Esophagus muscularis mucosa (tissue), 4 donors: Measurements from ENCODE around the gene MAN1C1. TPM values are rescaled to one million over a fixed set of nuclear protein-coding genes. Genes with fewer than 3 reads are reported as not detected.

Experiments
- DNase-seq: peaks from one replicate; pipeline ENCODE4 v3.0.0-alpha.2; 2017; ENCODE audit errors: extremely low spot score
- H3K27ac ChIP-seq, 4 donors: fragments of 200-600 bp; sonication (generic); replicated peaks in 1 of 4; 1 replicate in 3 of 4; 2 replicates in 1 of 4; pipeline ENCODE4 v1.5.1; 2016 to 2019; ENCODE audit warnings: mild to moderate bottlenecking in 1 of 4
- H3K27me3 ChIP-seq, 4 donors: fragments of 200-600 bp; sonication (generic); one replicate each; pipeline versions ENCODE4 v1.5.1 to v1.6.0; 2016 to 2019
- H3K36me3 ChIP-seq, 4 donors: fragments of 200-600 bp; sonication (generic); one replicate each; pipeline ENCODE4 v1.5.1; 2016 to 2019
- H3K4me1 ChIP-seq, 4 donors: fragments of 200-600 bp; sonication (generic); one replicate each; pipeline ENCODE4 v1.5.1; 2016 to 2019
- H3K4me3 ChIP-seq, 4 donors: fragments of 200-600 bp; sonication (generic); 1 replicate in 2 of 4; 2 replicates in 2 of 4; pipeline ENCODE4 v1.5.1; 2016 to 2019; ENCODE audit warnings: mild to moderate bottlenecking in 4 of 4, moderate library complexity in 1 of 4
- H3K9me3 ChIP-seq, 4 donors: fragments of 200-600 bp; sonication (generic); 1 replicate in 3 of 4; 2 replicates in 1 of 4; pipeline ENCODE4 v1.5.1; 2016 to 2019
- CTCF ChIP-seq, 3 experiments: fragments of 200-600 bp in 2 of 3; fragments of 450-650 bp in 1 of 3; sonication (generic) in 2 of 3; IDR thresholded peaks; one replicate each; pipeline ENCODE4 v1.5.1; 2017 to 2019; ENCODE audit warnings: antibody characterized with exemption in 3 of 3, mild to moderate bottlenecking in 2 of 3, moderate library complexity in 1 of 3
- EP300 ChIP-seq: sonication (generic); formaldehyde crosslinking; IDR thresholded peaks from one replicate; pipeline ENCODE4 v1.6.1; 2017; ENCODE audit warnings: antibody characterized with exemption
- POLR2A ChIP-seq: fragments of 450-650 bp; IDR thresholded peaks from one replicate; pipeline ENCODE4 v1.6.1; 2017; ENCODE audit warnings: antibody characterized with exemption, moderate library complexity, mild to moderate bottlenecking, low read depth
- POLR2AphosphoS5 ChIP-seq, 2 donors: sonication (generic); formaldehyde crosslinking; IDR thresholded peaks; one replicate each; pipeline ENCODE4 v1.6.1; 2017; ENCODE audit warnings: antibody characterized with exemption in 2 of 2
- whole genome bisulfite sequencing: methylation state at CpG from one replicate; pipeline ENCODE4 v1.1.5; 2018; 5-methylcytosine and 5-hydroxymethylcytosine counted together
- intact Hi-C: fragments of 100-400 bp; cut with DNase I; formaldehyde crosslinking; loops from one replicate; pipeline ENCODE4 v1.15.1; 2023
- total RNA-seq, 4 donors: library from RNA; depleted of rRNA; stranded (reverse); fragments of >200 nt; gene quantifications; one replicate each; pipeline versions ENCODE4 v1.1.0 to v1.2.1, GENCODE V29; 2016

The MAN1C1 gene
- total RNA-seq, 4 donors from 2014 or later = 20.2 to 22.8 (median 20.7) TPM

DNA sequence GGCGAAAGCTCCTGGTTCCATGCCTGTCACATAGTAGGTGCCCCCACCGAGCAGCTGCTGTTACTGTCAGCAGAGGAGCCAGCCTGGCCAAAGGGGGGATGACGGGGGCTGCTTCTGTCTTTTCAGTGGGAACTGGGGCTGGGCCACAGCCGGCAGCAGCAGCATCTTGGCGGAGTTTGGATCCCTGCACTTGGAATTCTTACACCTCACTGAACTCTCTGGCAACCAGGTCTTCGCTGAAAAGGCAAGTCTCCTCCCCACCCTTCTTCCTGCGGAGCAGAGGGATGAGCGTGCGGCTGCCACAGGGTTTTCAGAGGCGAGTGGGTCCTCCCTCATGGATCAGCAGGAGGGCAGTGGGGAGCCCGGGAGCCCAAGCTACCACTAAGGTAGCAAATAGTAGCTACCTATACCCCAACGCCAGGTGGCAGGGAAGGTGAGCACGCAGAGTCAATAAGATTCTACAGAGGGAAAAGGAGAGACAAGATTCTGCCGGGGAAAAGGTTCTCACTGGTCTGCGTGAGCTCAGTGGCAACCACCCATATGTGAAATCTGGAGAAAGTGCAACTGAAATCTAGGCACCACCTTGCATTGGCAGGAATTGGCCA lies 142.0 kb downstream of the MAN1C1 start:
- no peaks in the 10 kb centered on the region for H3K27me3 ChIP-seq
- H3K27ac ChIP-seq = no peak overlapping the region
- peaks cover 0 to 16% (median 7%) of the 10 kb centered on the region in 4 donors for H3K4me1 ChIP-seq
- TF ChIP-seq CTCF (IDR thresholded peaks at IDR 0.05) = no peak
- no peak for TF ChIP-seq POLR2A
- no peak overlapping the region for H3K4me3 ChIP-seq
- intact Hi-C loops = no loop called here
- H3K9me3 ChIP-seq = no peaks in the 10 kb centered on the region
- peaks cover 3 to 49% (median 22%) of the 10 kb centered on the region in 4 donors for H3K36me3 ChIP-seq
- DNase-seq = no peak
- 92% methylated on average over 15 of the region's 15 CpGs for WGBS

- no peaks in the 10 kb centered on the region for H3K9me3 ChIP-seq
- intact Hi-C loops = no loop called here
- H3K27me3 ChIP-seq = no peaks in the 10 kb centered on the region
- TF ChIP-seq EP300 (no peak), POLR2A (no peak), CTCF (IDR thresholded peaks at IDR 0.05) (no peak), POLR2AphosphoS5 (IDR thresholded peaks at IDR 0.05) (no peak)
- H3K36me3 ChIP-seq = peaks cover 0 to 60% (median 26%) of the 10 kb centered on the region in 4 donors
- no peak for DNase-seq
- WGBS = 90% methylated on average over 11 of the region's 11 CpGs
- H3K4me1 ChIP-seq = no peaks in the 10 kb centered on the region
- H3K27ac ChIP-seq = no peak overlapping the region
- no peak overlapping the region for H3K4me3 ChIP-seq
These were observed 143.6 kb downstream of the MAN1C1 start for GRCh38 chr1:25760122-25760719.

DNA sequence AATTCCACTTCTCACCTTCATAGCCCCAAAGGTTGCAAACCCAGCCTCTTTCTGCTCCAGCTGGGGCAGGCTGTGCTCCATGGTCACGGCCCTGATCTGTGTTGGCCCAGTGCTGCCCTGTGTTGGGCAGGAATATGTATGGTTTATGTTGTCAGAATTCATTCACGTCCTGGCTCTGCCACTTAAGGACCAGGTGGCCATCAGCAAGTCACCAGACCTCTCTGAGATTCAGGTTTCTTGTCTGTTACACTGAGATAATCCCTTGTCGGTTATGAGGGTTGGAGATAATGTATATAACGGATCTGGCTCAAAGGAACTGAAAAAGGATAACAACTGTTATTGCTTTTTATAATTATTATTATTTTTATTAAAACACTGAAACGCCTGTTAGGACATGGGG lies 144.3 kb downstream of the MAN1C1 start:
- Histone ChIP-seq H3K27me3 (no peaks in the 10 kb centered on the region), H3K4me3 (no peak overlapping the region), H3K4me1 (peaks cover 0 to 3% (median 0%) of the 10 kb centered on the region in 4 donors), H3K36me3 (peaks cover 0 to 62% (median 23%) of the 10 kb centered on the region in 4 donors), H3K27ac (no peak overlapping the region), H3K9me3 (no peaks in the 10 kb centered on the region)
- 90% methylated on average over 5 of the region's 5 CpGs for WGBS
- TF ChIP-seq POLR2AphosphoS5 (IDR thresholded peaks at IDR 0.05) = no peak
- no peak for TF ChIP-seq POLR2A
- no peak for TF ChIP-seq EP300
- TF ChIP-seq CTCF (IDR thresholded peaks at IDR 0.05) = no peak
- DNase-seq = no peak
- intact Hi-C loops = no loop called here

DNA sequence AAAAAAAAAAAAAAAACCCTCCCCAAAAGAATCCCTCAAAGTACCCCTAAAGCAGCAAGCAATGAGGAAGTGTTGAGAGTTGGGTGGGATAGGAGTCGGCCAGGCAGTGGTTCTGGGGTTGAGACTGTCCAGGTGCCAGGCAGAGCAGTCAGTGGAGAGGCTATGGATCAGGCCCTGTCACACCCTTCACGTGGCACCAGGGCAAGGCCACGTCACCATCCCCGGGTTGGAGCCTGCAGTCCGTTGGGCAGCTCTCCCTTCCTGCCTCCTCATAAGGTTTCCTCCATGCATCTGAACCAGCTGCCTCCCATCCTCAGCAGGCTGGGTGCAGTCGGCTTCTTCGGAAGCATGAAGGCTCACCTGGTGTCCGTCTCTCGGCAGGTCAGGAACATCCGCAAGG lies 146.9 kb downstream of the MAN1C1 start:
- WGBS = 83% methylated on average over 10 of the region's 10 CpGs
- no peak for DNase-seq
- H3K27me3 ChIP-seq = no peaks in the 10 kb centered on the region
- peaks cover 0 to 8% (median 0%) of the 10 kb centered on the region in 4 donors for H3K4me1 ChIP-seq
- H3K4me3 ChIP-seq = no peak overlapping the region
- TF ChIP-seq POLR2AphosphoS5 (IDR thresholded peaks at IDR 0.05) = no peak
- no peak for TF ChIP-seq EP300
- TF ChIP-seq POLR2A = no peak
- TF ChIP-seq CTCF (IDR thresholded peaks at IDR 0.05) = no peak
- H3K9me3 ChIP-seq = no peaks in the 10 kb centered on the region
- intact Hi-C loops = no loop called here
- peaks cover 0 to 63% (median 25%) of the 10 kb centered on the region in 4 donors for H3K36me3 ChIP-seq
- no peak overlapping the region for H3K27ac ChIP-seq
